WERI-Rb-1 (cell line): ENCODE data around the gene UGT1A8.
"Not testable (repeated sequence)": the region's sequence is repeated elsewhere in the genome, so short reads cannot be mapped to it uniquely, and the experiment has no call there.

ENCODE experiments used
- DNase-seq: peaks from one replicate; pipeline ENCODE4 v3.0.0-alpha.2; 2020
- H3K27ac ChIP-seq: fragments of 250-450 bp; sonication (Bioruptor Pico); 2 replicates; pipeline ENCODE4 v1.5.1; 2020; ENCODE audit warnings: mild to moderate bottlenecking, moderate library complexity
- H3K27me3 ChIP-seq: fragments of 250-450 bp; sonication (Bioruptor Pico); 2 replicates; pipeline ENCODE4 v1.5.1; 2021; ENCODE audit warnings: mild to moderate bottlenecking, low read depth, moderate library complexity; ENCODE audit not compliant: insufficient read depth, severe bottlenecking
- H3K36me3 ChIP-seq: fragments of 250-450 bp; sonication (Bioruptor Pico); 2 replicates; pipeline ENCODE4 v1.5.1; 2020; ENCODE audit warnings: mild to moderate bottlenecking, moderate library complexity
- H3K4me3 ChIP-seq: 2 replicates; pipeline ENCODE4 v1.5.1; 2011; ENCODE audit warnings: low read depth, mild to moderate bottlenecking, control low read depth, low read length
- H3K9me3 ChIP-seq: fragments of 250-450 bp; sonication (Bioruptor Pico); 2 replicates; pipeline ENCODE4 v1.5.1; 2021; ENCODE audit warnings: mild to moderate bottlenecking, moderate library complexity; ENCODE audit not compliant: severe bottlenecking
- CTCF ChIP-seq: IDR thresholded peaks from 2 replicates; pipeline ENCODE4 v1.5.1; 2011; ENCODE audit warnings: low read depth, mild to moderate bottlenecking, control low read depth, inconsistent platforms, low read length

Gene UGT1A8

GRCh38 chr2:233617476-233617875 lies at the start of gene UGT1A8:
UGT1A8 (plus strand) TSS chr2:233617633; CDS start chr2:233617708, 75 bp downstream.
- not testable (repeated sequence) for H3K9me3 ChIP-seq, H3K27ac ChIP-seq, H3K4me3 ChIP-seq, H3K27me3 ChIP-seq, DNase-seq, H3K36me3 ChIP-seq

- Histone ChIP-seq H3K9me3 (no peaks in the 10 kb centered on the region), H3K27ac (no peak overlapping the region), H3K36me3 (no peaks in the 10 kb centered on the region), H3K27me3 (no peaks in the 10 kb centered on the region), H3K4me3 (no peak overlapping the region)
- TF ChIP-seq CTCF, result no peak
- DNase-seq, result no peak
Observed at GRCh38 chr2:233571001-233571400, 46.4 kb upstream of the UGT1A8 start.

GRCh38 chr2:233571462-233571861 lies 46.0 kb upstream of the UGT1A8 start:
- DNase-seq, result no peak
- TF ChIP-seq CTCF, result no peak
- H3K27me3 ChIP-seq, result no peaks in the 10 kb centered on the region

GRCh38 chr2:233572468-233572867 lies 45.0 kb upstream of the UGT1A8 start:
- H3K9me3 ChIP-seq, result no peaks in the 10 kb centered on the region
- DNase-seq, result no peak
- H3K36me3 ChIP-seq, result no peaks in the 10 kb centered on the region
- no peaks in the 10 kb centered on the region for H3K27me3 ChIP-seq
- H3K27ac ChIP-seq, result no peak overlapping the region
- no peak for TF ChIP-seq CTCF
- H3K4me3 ChIP-seq, result no peak overlapping the region

More at GRCh38 chr2:233571462-233571861, 46.0 kb upstream of the UGT1A8 start:
- no peaks in the 10 kb centered on the region for H3K9me3 ChIP-seq
- no peaks in the 10 kb centered on the region for H3K36me3 ChIP-seq
- H3K27ac ChIP-seq, result no peak overlapping the region
- no peak overlapping the region for H3K4me3 ChIP-seq

- DNase-seq, H3K27ac ChIP-seq, H3K27me3 ChIP-seq, H3K9me3 ChIP-seq, H3K4me3 ChIP-seq, H3K36me3 ChIP-seq: not testable (repeated sequence)
Observed at GRCh38 chr2:233577341-233577740, 40.1 kb upstream of the UGT1A8 start.

GRCh38 chr2:233583217-233583965 lies 34.0 kb upstream of the UGT1A8 start:
- H3K9me3 ChIP-seq, H3K27ac ChIP-seq, DNase-seq, H3K4me3 ChIP-seq, H3K27me3 ChIP-seq, H3K36me3 ChIP-seq: not testable (repeated sequence)

- H3K27ac ChIP-seq, result no peak overlapping the region
- no peak overlapping the region for H3K4me3 ChIP-seq
- no peaks in the 10 kb centered on the region for H3K27me3 ChIP-seq
- no peaks in the 10 kb centered on the region for H3K9me3 ChIP-seq
- no peak for TF ChIP-seq CTCF
- no peaks in the 10 kb centered on the region for H3K36me3 ChIP-seq
- DNase-seq, result no peak
Observed at GRCh38 chr2:233584210-233584609, 33.2 kb upstream of the UGT1A8 start.
